GM12874 (cell line): Measurements from ENCODE around the gene DNASE1L2.

ENCODE experiments used
- TF ChIP-seq, protein P1 (sequence below): IDR thresholded peaks from 2 replicates; pipeline ENCODE4 v1.5.1; 2011; ENCODE audit warnings: low read depth, mild to moderate bottlenecking, control low read depth, low read length, moderate library complexity; ENCODE audit not compliant: insufficient read depth

Gene DNASE1L2

DNA sequence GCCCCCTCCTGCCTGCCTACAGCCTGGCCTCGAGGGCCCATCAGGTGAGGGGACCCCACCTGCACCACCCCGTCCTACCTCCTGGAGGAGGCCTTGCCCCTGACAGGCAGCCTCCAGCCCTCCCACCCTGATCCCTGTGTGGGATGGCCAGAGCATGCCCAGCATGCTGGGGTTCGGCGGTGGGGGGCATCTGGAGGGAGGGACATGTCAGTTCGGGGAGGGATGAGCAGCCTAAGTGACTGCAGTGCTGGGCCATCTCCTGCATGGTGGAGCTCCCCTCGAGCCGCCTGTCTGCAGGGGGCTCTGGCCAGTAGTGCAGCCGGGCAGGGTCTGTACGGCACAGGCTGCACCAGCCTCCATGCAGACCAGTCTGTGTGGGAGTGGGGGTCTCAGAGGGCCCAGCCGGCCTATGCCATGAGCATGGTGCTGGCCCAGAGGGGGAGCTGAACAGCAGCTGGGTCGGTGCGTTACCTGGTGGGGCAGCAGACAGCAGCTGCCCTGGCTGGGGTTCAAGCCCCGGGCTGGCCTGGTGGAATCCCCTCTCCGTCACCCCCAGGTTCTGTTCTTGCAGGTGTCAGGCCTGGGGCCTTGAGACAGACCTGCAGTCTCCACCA, 35.7 kb downstream of the DNASE1L2 start:
- TF ChIP-seq, protein P1, sequence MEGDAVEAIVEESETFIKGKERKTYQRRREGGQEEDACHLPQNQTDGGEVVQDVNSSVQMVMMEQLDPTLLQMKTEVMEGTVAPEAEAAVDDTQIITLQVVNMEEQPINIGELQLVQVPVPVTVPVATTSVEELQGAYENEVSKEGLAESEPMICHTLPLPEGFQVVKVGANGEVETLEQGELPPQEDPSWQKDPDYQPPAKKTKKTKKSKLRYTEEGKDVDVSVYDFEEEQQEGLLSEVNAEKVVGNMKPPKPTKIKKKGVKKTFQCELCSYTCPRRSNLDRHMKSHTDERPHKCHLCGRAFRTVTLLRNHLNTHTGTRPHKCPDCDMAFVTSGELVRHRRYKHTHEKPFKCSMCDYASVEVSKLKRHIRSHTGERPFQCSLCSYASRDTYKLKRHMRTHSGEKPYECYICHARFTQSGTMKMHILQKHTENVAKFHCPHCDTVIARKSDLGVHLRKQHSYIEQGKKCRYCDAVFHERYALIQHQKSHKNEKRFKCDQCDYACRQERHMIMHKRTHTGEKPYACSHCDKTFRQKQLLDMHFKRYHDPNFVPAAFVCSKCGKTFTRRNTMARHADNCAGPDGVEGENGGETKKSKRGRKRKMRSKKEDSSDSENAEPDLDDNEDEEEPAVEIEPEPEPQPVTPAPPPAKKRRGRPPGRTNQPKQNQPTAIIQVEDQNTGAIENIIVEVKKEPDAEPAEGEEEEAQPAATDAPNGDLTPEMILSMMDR, result no peak

DNA sequence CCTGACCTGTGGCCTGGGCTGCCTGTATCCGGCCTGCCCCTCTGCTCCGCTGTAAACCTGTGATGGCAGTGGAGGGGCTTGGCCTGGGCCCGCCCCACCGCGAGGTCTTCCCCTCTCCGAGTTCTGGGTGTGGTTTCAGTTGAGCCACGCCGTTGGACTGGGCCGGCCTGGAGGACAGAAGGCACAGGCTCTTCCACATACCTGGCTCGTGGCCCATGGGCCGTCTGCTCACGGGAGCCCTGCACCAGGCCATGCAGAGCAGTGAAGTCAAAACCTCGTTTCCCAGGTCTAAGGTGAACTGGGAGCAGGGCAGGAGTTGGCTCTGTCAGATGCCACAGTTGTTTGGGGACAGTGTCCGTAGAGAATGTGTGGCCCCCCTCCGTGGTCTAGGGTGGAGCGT, 37.2 kb downstream of the DNASE1L2 start:
- TF ChIP-seq, protein P1, result no peak

DNA sequence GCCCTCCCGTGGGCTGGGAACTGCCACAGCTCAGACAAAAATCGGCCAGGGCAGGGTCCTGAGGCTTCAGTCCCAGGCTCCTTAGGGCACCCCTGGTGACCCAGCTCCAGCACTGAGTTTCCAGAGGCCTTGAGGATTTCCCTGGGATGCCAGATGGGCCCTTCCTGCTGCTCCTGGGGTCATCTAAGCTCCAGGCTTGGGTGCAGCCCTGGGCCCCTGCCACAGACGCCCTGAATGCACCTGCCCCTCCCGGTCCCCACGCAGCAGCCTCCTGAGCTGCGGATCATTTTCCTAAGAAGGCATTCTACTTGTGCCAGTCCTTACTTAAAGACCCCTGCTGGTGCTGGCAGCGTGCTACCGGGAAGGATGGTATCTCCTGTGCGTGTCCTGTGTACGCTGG, 37.7 kb downstream of the DNASE1L2 start:
- TF ChIP-seq, protein P1, result no peak

DNA sequence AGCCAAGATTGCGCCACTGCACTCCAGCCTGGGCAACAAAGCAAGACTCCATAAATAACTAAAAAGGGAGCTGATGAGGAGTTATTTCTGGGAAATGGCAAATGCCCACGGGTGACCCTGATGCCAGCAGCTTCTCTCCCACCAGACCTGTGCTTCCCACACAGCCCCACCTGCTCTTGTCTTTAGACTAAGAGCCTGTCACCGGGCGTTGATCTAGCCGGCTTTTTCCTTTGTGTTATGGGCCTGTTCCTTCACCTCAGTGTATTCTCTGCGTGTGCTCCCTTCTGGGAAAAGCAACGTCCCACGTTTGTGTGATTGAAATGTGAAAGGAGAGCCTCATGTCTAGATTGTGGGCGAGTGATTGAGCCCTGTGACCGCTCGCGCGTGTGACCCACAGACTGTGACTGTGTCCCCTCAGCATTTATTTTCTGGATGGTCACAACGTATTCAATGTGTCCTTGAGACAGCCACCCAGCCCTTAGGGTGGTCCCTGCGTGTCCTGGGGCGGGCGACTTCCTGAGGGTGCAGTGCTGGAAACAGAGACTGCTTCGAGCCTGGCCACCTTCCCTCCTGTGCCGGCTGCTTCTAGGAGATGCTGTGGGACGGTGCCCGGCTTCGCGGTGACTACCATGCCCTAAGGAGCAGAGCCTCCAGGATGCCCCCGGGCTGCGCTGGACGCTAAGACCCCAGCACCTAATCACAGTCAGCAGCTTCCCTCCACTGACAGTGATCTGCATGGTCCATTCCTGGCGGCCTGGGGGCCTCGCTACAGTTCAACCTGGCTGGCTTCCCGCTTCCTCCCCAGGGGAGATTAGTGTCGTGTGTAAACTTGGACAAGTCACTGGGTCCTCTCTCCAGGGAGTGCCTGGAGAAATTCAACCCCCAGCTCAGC, 39.5 kb downstream of the DNASE1L2 start:
- TF ChIP-seq, protein P1, result no peak

DNA sequence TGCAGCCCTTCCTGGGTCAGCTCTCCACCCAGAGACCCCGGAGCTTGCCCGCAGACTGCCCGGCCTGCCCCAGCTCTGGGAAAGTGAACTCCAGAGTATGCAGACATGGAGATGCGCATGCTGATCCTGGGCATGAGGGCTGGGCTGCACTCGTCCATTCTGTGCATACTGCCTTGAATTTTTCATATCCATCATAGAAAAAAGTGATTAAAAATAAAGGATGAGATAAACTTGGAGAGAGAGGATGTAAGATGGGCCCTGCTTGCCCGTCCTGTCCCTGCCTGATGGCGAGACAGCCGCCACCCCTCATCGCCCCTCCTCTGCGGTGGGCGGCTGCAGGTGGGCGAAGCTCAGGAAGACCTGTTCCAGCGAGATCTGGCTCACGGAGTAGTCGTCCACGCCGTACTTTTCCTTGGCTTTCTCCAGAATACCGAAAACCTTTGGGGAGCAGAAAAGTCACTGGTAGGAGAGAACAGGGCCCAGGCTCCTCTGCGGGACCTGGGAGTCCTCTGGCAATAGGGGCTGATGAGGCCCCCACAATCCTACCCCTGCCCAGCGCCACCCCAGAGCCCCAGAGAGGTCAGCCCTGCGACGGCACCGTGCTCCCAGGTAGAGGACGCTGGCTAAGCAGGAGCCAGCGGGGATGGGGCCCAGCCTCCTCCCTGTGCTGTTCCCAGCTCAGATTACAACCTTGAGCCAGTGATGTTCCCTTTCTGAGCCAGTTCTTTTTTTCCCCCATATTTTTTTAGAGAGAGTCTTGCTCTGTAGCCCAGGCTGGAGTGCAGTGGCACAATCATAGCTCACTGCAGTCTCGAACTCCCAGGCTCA, 40.3 kb downstream of the DNASE1L2 start:
- TF ChIP-seq, protein P1, result no peak

DNA sequence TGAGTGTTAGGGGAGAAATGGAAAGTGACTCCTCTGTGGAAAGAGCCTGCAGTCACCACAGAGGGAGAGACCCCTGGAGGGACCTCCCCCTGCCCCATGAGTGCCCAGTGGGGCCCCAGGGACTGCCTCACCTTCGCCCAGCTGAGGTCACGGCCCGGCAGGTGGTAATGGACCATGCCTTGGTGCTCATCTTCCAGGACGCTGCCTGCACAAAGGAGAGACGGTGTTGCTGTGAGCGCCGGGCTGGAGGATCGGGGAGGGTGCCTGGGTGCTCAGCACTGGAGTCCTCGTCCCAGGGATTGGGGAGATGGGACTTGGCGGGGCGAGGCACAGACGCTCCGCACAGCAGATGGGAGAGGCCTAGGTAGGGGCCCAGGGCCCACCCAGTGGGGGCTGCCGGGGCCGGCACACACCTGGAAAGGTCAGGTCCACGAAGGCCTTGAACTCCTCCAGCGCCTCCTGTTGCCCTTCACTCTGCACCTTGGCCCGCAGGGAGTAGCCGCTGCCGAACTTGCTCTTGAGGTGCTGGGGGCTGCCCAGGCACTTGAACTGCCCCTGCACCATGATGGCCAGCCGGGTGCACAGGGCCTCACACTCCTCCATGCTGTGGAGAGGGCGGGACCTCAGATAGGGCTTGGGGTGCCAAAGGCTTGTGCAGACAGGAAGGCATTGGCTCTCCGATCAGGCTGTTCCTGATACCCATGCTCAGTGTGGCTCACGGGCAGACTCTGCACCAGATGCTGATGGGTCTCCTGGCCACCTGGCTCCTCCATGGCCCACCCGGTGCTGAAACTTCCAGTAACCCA, 41.4 kb downstream of the DNASE1L2 start:
- TF ChIP-seq, protein P1, result no peak

DNA sequence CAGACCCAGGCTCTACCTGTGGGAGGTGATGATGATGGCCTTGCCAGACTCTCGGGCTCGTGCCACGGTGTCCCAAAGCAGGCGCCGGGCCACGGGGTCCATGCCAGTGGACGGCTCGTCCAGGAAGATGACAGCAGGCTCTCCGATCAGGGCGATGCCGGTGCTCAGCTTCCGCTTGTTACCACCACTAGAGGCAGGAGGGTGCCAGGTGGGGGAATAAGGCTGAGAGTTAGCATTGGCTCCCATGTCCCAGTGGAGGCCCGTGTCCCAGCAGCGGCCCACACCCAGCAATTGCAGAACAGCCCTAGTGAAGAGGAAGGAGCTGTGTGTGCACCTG, 42.0 kb downstream of the DNASE1L2 start:
- TF ChIP-seq, protein P1, result no peak
